Measurements from ENCODE around the gene ANKS3. TPM values are rescaled to one million over a fixed set of nuclear protein-coding genes. Genes with fewer than 3 reads are reported as not detected.

The ANKS3 gene
- total RNA-seq, 1 experiment from 2014 or later: 26.6 TPM

GRCh38 chr16:4678596-4678995, 55.5 kb downstream of the ANKS3 start:
- Histone ChIP-seq H3K4me3 (ENCODE audit: low read depth in 2 of 2, low read length in 2 of 2) (no peak overlapping the region), H3K27ac (ENCODE audit: low read length) (no peak overlapping the region), H3K4me1 (ENCODE audit: control insufficient read depth, insufficient read depth, low read length) (no peaks in the 10 kb centered on the region), H3K36me3 (ENCODE audit: control insufficient read depth, insufficient read depth, low read length) (no peaks in the 10 kb centered on the region), H3K27me3 (ENCODE audit: control insufficient read depth, insufficient read depth, low read length) (no peaks in the 10 kb centered on the region), H3K9me3 (ENCODE audit: control insufficient read depth, insufficient read depth, low read depth, low read length) (no peaks in the 10 kb centered on the region)
- DNase-seq (ENCODE audit: low read depth, low spot score): no peak
- in situ Hi-C loops (cut with HindIII; ENCODE audit: low pct_unique_long_range_greater_than_20kb, low sequenced_read_pairs): no loop called here
- POLR2A ChIA-PET: no interaction called here
- intact Hi-C loops (cut with micrococcal nuclease; ENCODE audit: unreplicated experiment): no loop called here
- ATAC-seq: peak; percentile 35; the same call in 1 of the 2 replicates
- TF ChIP-seq SIN3A (IDR thresholded peaks at IDR 0.05; ENCODE audit: borderline replicate concordance, insufficient read depth, low read depth, low read length) (no peak), REST (IDR thresholded peaks at IDR 0.05; ENCODE audit: insufficient read depth in 1 of 2, low read depth in 2 of 2, low read length in 1 of 2) (no peak), CTCF (IDR thresholded peaks at IDR 0.05) (no peak), POLR2AphosphoS5 (IDR thresholded peaks at IDR 0.05; ENCODE audit: low read depth, low read length) (no peak), TCF7L2 (IDR thresholded peaks at IDR 0.05; ENCODE audit: low read depth, low read length) (no peak)
- BruUV-seq (replicated peaks): no TSS peak
- CTCF ChIA-PET: no interaction called here

- no peak for TF ChIP-seq CTCF (IDR thresholded peaks at IDR 0.05)
- TF ChIP-seq REST (IDR thresholded peaks at IDR 0.05; ENCODE audit: insufficient read depth in 1 of 2, low read depth in 2 of 2, low read length in 1 of 2): no peak
- no peak for TF ChIP-seq TCF7L2 (IDR thresholded peaks at IDR 0.05; ENCODE audit: low read depth, low read length)
- no peak for TF ChIP-seq SIN3A (IDR thresholded peaks at IDR 0.05; ENCODE audit: borderline replicate concordance, insufficient read depth, low read depth, low read length)
- TF ChIP-seq POLR2AphosphoS5 (IDR thresholded peaks at IDR 0.05; ENCODE audit: low read depth, low read length): no peak
- in situ Hi-C loops (cut with HindIII; ENCODE audit: low pct_unique_long_range_greater_than_20kb, low sequenced_read_pairs) (no loop called here), intact Hi-C loops (cut with micrococcal nuclease; ENCODE audit: unreplicated experiment) (no loop called here)
- CTCF ChIA-PET: no interaction called here
- ATAC-seq (no peak), DNase-seq (ENCODE audit: low read depth, low spot score) (no peak)
- no TSS peak for BruUV-seq (replicated peaks)
- Histone ChIP-seq H3K4me1 (ENCODE audit: control insufficient read depth, insufficient read depth, low read length) (no peaks in the 10 kb centered on the region), H3K27ac (ENCODE audit: low read length) (no peak overlapping the region), H3K9me3 (ENCODE audit: control insufficient read depth, insufficient read depth, low read depth, low read length) (no peaks in the 10 kb centered on the region), H3K27me3 (ENCODE audit: control insufficient read depth, insufficient read depth, low read length) (no peaks in the 10 kb centered on the region), H3K36me3 (ENCODE audit: control insufficient read depth, insufficient read depth, low read length) (no peaks in the 10 kb centered on the region), H3K4me3 (ENCODE audit: low read depth in 2 of 2, low read length in 2 of 2) (no peak overlapping the region)
- POLR2A ChIA-PET: no interaction called here
These were observed 56.1 kb downstream of the ANKS3 start for GRCh38 chr16:4677994-4678393.

Measured in Panc1 (cell line).